Medulla oblongata (tissue), 1 donor: ENCODE results near the gene SPAG16.
"Not testable (repeated sequence)": the region's sequence is repeated elsewhere in the genome, so short reads cannot be mapped to it uniquely, and the experiment has no call there.

ENCODE experiments used
- DNase-seq: peaks from one replicate; pipeline ENCODE4 v3.0.0-alpha.2; 2015; ENCODE audit errors: extremely low spot score

Gene SPAG16

GRCh38 chr2:213998976-213999375 is 714.7 kb downstream of the SPAG16 start:
- DNase-seq = not testable (repeated sequence)

- no peak for DNase-seq
Observed at GRCh38 chr2:214004463-214004862, 720.2 kb downstream of the SPAG16 start.

- peak; percentile 9 for DNase-seq
Observed at GRCh38 chr2:214005337-214005736, 721.1 kb downstream of the SPAG16 start.

GRCh38 chr2:214006601-214007000 is 722.3 kb downstream of the SPAG16 start:
- no peak for DNase-seq

GRCh38 chr2:214011676-214012075 is 727.4 kb downstream of the SPAG16 start:
- no peak for DNase-seq

- no peak for DNase-seq
Observed at GRCh38 chr2:214014551-214015220, 730.4 kb downstream of the SPAG16 start.

GRCh38 chr2:214019229-214019972 is 735.1 kb downstream of the SPAG16 start:
- no peak for DNase-seq

- DNase-seq = no peak
Observed at GRCh38 chr2:214019973-214020345, 735.7 kb downstream of the SPAG16 start.

- no peak for DNase-seq
Observed at GRCh38 chr2:214029190-214029589, 744.9 kb downstream of the SPAG16 start.

- no peak for DNase-seq
Observed at GRCh38 chr2:214031566-214031965, 747.3 kb downstream of the SPAG16 start.

GRCh38 chr2:214034417-214034816 is 750.2 kb downstream of the SPAG16 start:
- DNase-seq = no peak

- no peak for DNase-seq
Observed at GRCh38 chr2:214035091-214035852, 751.0 kb downstream of the SPAG16 start.

GRCh38 chr2:214035921-214036320 is 751.7 kb downstream of the SPAG16 start:
- DNase-seq = no peak

GRCh38 chr2:214038186-214038585 is 753.9 kb downstream of the SPAG16 start:
- DNase-seq = no peak

GRCh38 chr2:214050731-214051130 is 766.5 kb downstream of the SPAG16 start:
- DNase-seq = no peak

GRCh38 chr2:214051585-214051984 is 767.3 kb downstream of the SPAG16 start:
- no peak for DNase-seq

GRCh38 chr2:214052235-214052634 is 768.0 kb downstream of the SPAG16 start:
- no peak for DNase-seq

- no peak for DNase-seq
Observed at GRCh38 chr2:214057986-214058385, 773.7 kb downstream of the SPAG16 start.

GRCh38 chr2:214062279-214062678 is 778.0 kb downstream of the SPAG16 start:
- not testable (repeated sequence) for DNase-seq

GRCh38 chr2:214064471-214064870 is 780.2 kb downstream of the SPAG16 start:
- no peak for DNase-seq

GRCh38 chr2:214066862-214067261 is 782.6 kb downstream of the SPAG16 start:
- peak; percentile 4 for DNase-seq

- peak; percentile 56 for DNase-seq
Observed at GRCh38 chr2:214069254-214069653, 785.0 kb downstream of the SPAG16 start.

GRCh38 chr2:214075456-214075855 is 791.2 kb downstream of the SPAG16 start:
- no peak for DNase-seq
